ENCODE results near the gene PLCL1. TPM values are rescaled to one million over a fixed set of nuclear protein-coding genes. Genes with fewer than 3 reads are reported as not detected.

Gene PLCL1
- total RNA-seq, 1 experiment from 2014 or later = not detected

DNA sequence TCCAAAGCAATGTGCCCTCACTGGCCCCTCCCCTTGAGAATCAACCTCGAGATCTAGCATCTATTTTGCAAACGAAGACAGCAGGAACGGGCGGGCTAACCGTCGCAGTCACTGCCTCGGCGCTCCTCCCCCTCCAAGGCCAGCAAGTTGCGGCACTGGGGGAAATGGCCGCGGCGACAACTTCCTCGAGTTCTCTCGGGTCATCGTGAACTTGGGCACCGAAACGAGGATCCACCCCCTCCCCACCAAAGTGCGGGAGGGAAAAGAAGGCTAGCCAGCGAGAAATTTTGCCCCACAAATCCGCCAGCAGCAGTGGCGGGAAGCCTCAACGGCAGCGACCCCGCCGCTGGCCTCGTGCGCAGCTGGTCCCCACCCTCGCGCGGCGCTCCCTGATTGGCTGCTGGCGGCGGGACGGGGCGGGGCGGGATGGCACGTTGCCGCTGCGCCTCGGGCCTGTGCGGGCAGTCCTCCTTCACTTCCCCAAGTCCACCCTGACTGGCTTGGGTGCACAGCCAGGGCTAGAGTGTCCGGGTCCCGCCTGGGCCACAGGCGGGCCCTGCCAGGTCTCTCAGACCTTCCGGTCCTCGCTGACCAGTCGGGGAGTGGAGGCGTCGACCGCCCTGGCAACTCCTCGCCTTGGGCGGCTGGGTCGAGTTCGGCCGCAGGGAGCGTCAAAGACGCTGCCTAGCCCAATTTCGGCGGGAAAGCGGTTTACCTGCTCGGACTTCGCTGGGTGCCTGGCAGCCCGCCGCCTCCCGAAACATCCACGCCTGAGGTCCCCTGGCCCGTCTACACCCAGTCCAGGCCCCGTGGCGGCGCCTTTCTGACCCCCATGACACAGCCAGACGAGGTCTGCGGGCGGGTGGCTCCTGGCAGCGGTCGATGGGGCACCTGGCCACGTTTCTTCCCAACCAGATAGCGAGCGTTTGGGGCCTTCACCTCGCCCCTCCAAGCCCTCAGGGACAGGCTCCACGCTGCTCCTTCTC, 19.1 kb upstream of the PLCL1 start, which contains the start of gene BOLL:
Gene BOLL (minus strand): TSS at position 364 of the 986 bp plus-strand sequence. CDS start 3,469 bp downstream, outside the sequence.
- H3K4me2 ChIP-seq (ENCODE audit: low read depth, low read length, poor library complexity, severe bottlenecking) = no peak within 1 kb of the TSS
- no peak within 1 kb of the TSS for H3K9ac ChIP-seq (ENCODE audit: low read length)
- H3K36me3 ChIP-seq (ENCODE audit: insufficient read depth, low read length) = no peaks in the 10 kb centered on the region
- no peak within 1 kb of the TSS for H3K4me3 ChIP-seq (ENCODE audit: low read length)
- H3K9me2 ChIP-seq (replicated peaks; ENCODE audit: insufficient read depth, low read length) = no peaks in the 10 kb centered on the region
- H3K79me2 ChIP-seq (ENCODE audit: low read length) = no peaks in the 10 kb centered on the region
- no peak within 1 kb of the TSS for H2AFZ ChIP-seq (ENCODE audit: low read length)
- H3K9me3 ChIP-seq (ENCODE audit: low read length) = no peaks in the 10 kb centered on the region
- H3K4me1 ChIP-seq (ENCODE audit: low read length) = no peaks in the 10 kb centered on the region
- H4K20me1 ChIP-seq (ENCODE audit: insufficient read depth, low read depth, low read length) = no peaks in the 10 kb centered on the region
- DNase-seq = no peak
- H3K27me3 ChIP-seq (ENCODE audit: low read length) = no peaks in the 10 kb centered on the region
- H3K27ac ChIP-seq (ENCODE audit: low read length) = no peak within 1 kb of the TSS

DNA sequence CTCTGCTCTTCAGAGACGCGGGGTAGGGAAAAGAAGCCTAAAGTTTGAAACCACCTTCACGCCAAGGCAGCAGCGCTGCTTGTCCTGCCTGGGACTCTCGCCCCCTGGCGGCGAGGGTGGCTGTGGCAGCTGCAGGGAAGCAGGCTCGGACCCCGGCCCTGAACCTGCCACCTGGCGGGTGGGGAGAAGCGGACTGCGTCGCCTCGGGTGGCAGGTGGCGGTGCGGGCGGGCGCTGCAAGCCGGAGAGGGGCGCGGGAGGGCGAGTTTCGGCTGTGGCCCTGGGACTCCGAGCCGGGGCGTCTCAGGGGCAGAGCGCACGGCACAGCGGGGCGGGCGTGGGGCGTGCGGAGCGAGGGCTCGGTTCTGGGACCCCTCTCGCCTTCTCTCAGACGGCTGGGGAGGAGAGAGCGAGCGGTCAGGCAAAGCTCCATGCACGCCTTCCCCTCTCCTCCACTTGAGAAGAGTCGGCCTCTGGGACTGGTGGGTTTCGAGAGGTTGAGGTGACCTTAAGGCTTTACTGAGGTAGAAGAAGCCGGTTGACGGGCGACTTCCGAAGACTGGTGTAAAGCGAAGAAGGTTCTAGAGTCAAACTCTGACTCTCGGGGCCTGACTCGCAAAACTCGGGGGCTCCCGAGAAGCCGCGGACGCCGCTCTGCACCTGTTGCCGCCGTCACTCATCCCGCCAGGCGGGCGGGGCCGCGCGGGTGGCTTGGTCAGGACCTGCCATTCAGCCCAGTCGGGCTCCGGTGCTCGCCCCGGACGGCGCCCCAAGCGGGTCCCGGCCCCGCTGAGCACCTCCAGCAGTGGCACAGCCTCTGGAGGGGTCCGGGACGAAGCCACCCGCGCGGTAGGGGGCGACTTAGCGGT, 18.1 kb upstream of the PLCL1 start:
- Histone ChIP-seq H3K4me3 (ENCODE audit: low read length) (no peak overlapping the region), H3K27me3 (ENCODE audit: low read length) (no peaks in the 10 kb centered on the region), H3K4me1 (ENCODE audit: low read length) (no peaks in the 10 kb centered on the region), H3K79me2 (ENCODE audit: low read length) (no peaks in the 10 kb centered on the region), H3K27ac (ENCODE audit: low read length) (no peak overlapping the region), H3K9ac (ENCODE audit: low read length) (no peak overlapping the region), H2AFZ (ENCODE audit: low read length) (no peak overlapping the region), H3K4me2 (ENCODE audit: low read depth, low read length, poor library complexity, severe bottlenecking) (no peak overlapping the region), H3K9me2 (replicated peaks; ENCODE audit: insufficient read depth, low read length) (no peaks in the 10 kb centered on the region), H3K36me3 (ENCODE audit: insufficient read depth, low read length) (no peaks in the 10 kb centered on the region), H3K9me3 (ENCODE audit: low read length) (no peaks in the 10 kb centered on the region), H4K20me1 (ENCODE audit: insufficient read depth, low read depth, low read length) (no peaks in the 10 kb centered on the region)
- DNase-seq = no peak

DNA sequence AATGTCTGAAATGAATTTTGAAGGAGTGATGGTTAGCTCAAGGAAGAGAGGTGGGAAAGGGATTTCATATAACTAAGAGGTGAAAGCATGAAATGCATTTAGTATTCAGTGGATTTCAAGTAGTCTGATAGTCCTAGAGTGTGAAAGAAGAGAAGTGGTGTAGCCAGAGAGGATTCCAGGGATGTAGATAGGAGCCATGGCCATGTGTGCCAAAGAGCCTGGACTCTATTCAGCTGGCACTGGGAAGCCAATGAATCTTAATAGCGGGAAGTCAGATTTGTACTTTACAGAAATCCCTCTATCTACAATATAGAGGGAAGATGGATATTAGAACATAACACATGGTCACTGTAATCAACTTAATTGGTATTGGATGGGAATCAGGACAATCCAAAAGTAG, 10.9 kb upstream of the PLCL1 start:
- DNase-seq = no peak
- Histone ChIP-seq H3K9ac (ENCODE audit: low read length) (no peak overlapping the region), H3K4me1 (ENCODE audit: low read length) (peaks cover 2% of the 10 kb centered on the region; the same call in 1 of the 2 replicates), H4K20me1 (ENCODE audit: insufficient read depth, low read depth, low read length) (no peaks in the 10 kb centered on the region), H3K36me3 (ENCODE audit: insufficient read depth, low read length) (no peaks in the 10 kb centered on the region), H3K9me2 (replicated peaks; ENCODE audit: insufficient read depth, low read length) (no peaks in the 10 kb centered on the region), H3K79me2 (ENCODE audit: low read length) (no peaks in the 10 kb centered on the region), H3K27me3 (ENCODE audit: low read length) (no peaks in the 10 kb centered on the region), H3K27ac (ENCODE audit: low read length) (no peak overlapping the region), H3K4me2 (ENCODE audit: low read depth, low read length, poor library complexity, severe bottlenecking) (no peak overlapping the region), H2AFZ (ENCODE audit: low read length) (no peak overlapping the region), H3K4me3 (ENCODE audit: low read length) (no peak overlapping the region), H3K9me3 (ENCODE audit: low read length) (no peaks in the 10 kb centered on the region)

DNA sequence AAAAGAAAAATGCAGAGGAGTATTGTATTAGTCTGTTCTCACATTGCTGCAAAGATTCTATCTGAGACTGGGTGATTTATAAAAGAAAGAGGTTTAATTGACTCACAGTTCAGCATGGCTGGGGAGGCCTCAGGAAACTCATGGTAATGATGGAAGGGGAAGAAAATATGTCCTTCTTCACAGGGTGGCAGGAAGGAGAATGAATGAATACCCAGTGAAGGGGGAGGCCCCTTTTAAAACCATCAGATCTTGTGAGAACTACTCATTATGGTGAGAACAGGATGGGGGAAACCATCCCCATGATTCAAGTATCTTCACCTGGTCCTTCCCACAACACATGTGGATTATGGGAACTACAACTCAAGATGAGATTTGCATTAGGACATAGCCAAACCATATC, 9.1 kb upstream of the PLCL1 start:
- H3K36me3 ChIP-seq (ENCODE audit: insufficient read depth, low read length) = no peaks in the 10 kb centered on the region
- no peak overlapping the region for H3K4me2 ChIP-seq (ENCODE audit: low read depth, low read length, poor library complexity, severe bottlenecking)
- H3K9ac ChIP-seq (ENCODE audit: low read length) = no peak overlapping the region
- H3K4me3 ChIP-seq (ENCODE audit: low read length) = no peak overlapping the region
- no peaks in the 10 kb centered on the region for H3K79me2 ChIP-seq (ENCODE audit: low read length)
- DNase-seq = no peak
- no peaks in the 10 kb centered on the region for H3K9me2 ChIP-seq (replicated peaks; ENCODE audit: insufficient read depth, low read length)
- no peak overlapping the region for H3K27ac ChIP-seq (ENCODE audit: low read length)
- H3K9me3 ChIP-seq (ENCODE audit: low read length) = no peaks in the 10 kb centered on the region
- H2AFZ ChIP-seq (ENCODE audit: low read length) = no peak overlapping the region
- peaks cover 2% of the 10 kb centered on the region; the same call in 1 of the 2 replicates for H3K4me1 ChIP-seq (ENCODE audit: low read length)
- H4K20me1 ChIP-seq (ENCODE audit: insufficient read depth, low read depth, low read length) = no peaks in the 10 kb centered on the region
- H3K27me3 ChIP-seq (ENCODE audit: low read length) = no peaks in the 10 kb centered on the region

- no peak for DNase-seq
- Histone ChIP-seq H3K9me2 (replicated peaks; ENCODE audit: insufficient read depth, low read length) (no peaks in the 10 kb centered on the region), H3K4me3 (ENCODE audit: low read length) (no peak overlapping the region), H3K4me1 (ENCODE audit: low read length) (peaks cover 2% of the 10 kb centered on the region; the same call in 1 of the 2 replicates), H4K20me1 (ENCODE audit: insufficient read depth, low read depth, low read length) (no peaks in the 10 kb centered on the region), H3K27me3 (ENCODE audit: low read length) (no peaks in the 10 kb centered on the region), H3K9ac (ENCODE audit: low read length) (no peak overlapping the region), H2AFZ (ENCODE audit: low read length) (no peak overlapping the region), H3K36me3 (ENCODE audit: insufficient read depth, low read length) (no peaks in the 10 kb centered on the region), H3K4me2 (ENCODE audit: low read depth, low read length, poor library complexity, severe bottlenecking) (no peak overlapping the region), H3K9me3 (ENCODE audit: low read length) (no peaks in the 10 kb centered on the region), H3K79me2 (ENCODE audit: low read length) (no peaks in the 10 kb centered on the region), H3K27ac (ENCODE audit: low read length) (no peak overlapping the region)
Measured at GRCh38 chr2:197798187-197798586, 6.2 kb upstream of the PLCL1 start.

DNA sequence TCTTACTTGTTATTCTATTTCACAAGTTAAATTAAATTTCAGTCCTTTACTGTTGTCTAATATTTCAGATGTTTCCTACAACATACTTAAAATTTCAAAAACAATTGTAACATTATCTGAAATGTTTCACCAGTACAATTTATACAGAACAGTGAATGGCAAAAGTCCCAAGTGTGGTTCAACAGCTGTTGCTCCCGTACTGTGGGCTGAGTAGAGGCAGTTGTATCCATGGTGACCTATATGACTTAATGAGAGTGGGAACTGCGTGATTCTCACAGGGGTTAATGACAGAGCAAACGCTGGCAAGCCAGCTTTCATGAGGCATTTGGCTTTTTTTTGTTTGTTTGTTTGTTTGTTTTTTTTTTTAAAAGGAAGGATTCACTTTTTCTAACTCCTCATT, 5.3 kb upstream of the PLCL1 start:
- Histone ChIP-seq H3K27me3 (ENCODE audit: low read length) (no peaks in the 10 kb centered on the region), H3K27ac (ENCODE audit: low read length) (no peak overlapping the region), H3K9ac (ENCODE audit: low read length) (no peak overlapping the region), H3K9me2 (replicated peaks; ENCODE audit: insufficient read depth, low read length) (no peaks in the 10 kb centered on the region), H3K4me1 (ENCODE audit: low read length) (peaks cover 4% of the 10 kb centered on the region), H3K36me3 (ENCODE audit: insufficient read depth, low read length) (no peaks in the 10 kb centered on the region), H3K4me3 (ENCODE audit: low read length) (no peak overlapping the region), H3K4me2 (ENCODE audit: low read depth, low read length, poor library complexity, severe bottlenecking) (no peak overlapping the region), H4K20me1 (ENCODE audit: insufficient read depth, low read depth, low read length) (no peaks in the 10 kb centered on the region), H2AFZ (ENCODE audit: low read length) (no peak overlapping the region), H3K9me3 (ENCODE audit: low read length) (no peaks in the 10 kb centered on the region), H3K79me2 (ENCODE audit: low read length) (no peaks in the 10 kb centered on the region)
- DNase-seq = no peak

DNA sequence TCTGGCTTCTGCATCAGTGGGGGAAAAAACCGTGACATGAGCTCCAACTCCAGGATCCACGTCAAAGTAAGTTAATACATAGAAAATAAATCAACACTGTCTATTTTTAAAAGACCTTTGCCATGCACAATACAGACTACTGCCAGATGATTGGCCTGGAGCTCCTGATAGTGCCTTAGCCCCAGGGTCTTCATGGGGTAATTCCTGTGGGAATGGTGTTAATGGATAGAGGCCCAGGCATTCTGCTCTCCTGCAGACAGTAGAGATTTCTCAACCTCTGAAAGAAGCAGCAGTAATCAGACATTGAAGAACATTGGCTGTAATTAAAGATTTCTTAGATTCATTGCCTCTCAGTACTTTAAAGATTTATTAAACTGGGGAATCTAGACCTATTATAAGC, 4.3 kb upstream of the PLCL1 start:
- no peaks in the 10 kb centered on the region for H3K27me3 ChIP-seq (ENCODE audit: low read length)
- no peak overlapping the region for H3K9ac ChIP-seq (ENCODE audit: low read length)

GRCh38 chr2:197801033-197801432, 3.4 kb upstream of the PLCL1 start:
- Histone ChIP-seq H4K20me1 (ENCODE audit: insufficient read depth, low read depth, low read length) (no peaks in the 10 kb centered on the region), H3K27me3 (ENCODE audit: low read length) (no peaks in the 10 kb centered on the region)
- DNase-seq = no peak

More for the DNA sequence above, 4.3 kb upstream of the PLCL1 start:
- Histone ChIP-seq H3K27ac (ENCODE audit: low read length) (no peak overlapping the region), H3K4me3 (ENCODE audit: low read length) (no peak overlapping the region), H2AFZ (ENCODE audit: low read length) (no peak overlapping the region), H3K9me3 (ENCODE audit: low read length) (no peaks in the 10 kb centered on the region), H4K20me1 (ENCODE audit: insufficient read depth, low read depth, low read length) (no peaks in the 10 kb centered on the region), H3K4me2 (ENCODE audit: low read depth, low read length, poor library complexity, severe bottlenecking) (no peak overlapping the region), H3K4me1 (ENCODE audit: low read length) (peaks cover 12% of the 10 kb centered on the region), H3K36me3 (ENCODE audit: insufficient read depth, low read length) (no peaks in the 10 kb centered on the region), H3K9me2 (replicated peaks; ENCODE audit: insufficient read depth, low read length) (no peaks in the 10 kb centered on the region), H3K79me2 (ENCODE audit: low read length) (no peaks in the 10 kb centered on the region)
- DNase-seq = no peak

More at GRCh38 chr2:197801033-197801432, 3.4 kb upstream of the PLCL1 start:
- Histone ChIP-seq H3K4me3 (ENCODE audit: low read length) (no peak overlapping the region), H3K27ac (ENCODE audit: low read length) (no peak overlapping the region), H3K9ac (ENCODE audit: low read length) (no peak overlapping the region), H3K79me2 (ENCODE audit: low read length) (no peaks in the 10 kb centered on the region), H2AFZ (ENCODE audit: low read length) (no peak overlapping the region), H3K9me2 (replicated peaks; ENCODE audit: insufficient read depth, low read length) (no peaks in the 10 kb centered on the region), H3K36me3 (ENCODE audit: insufficient read depth, low read length) (no peaks in the 10 kb centered on the region), H3K4me1 (ENCODE audit: low read length) (peaks cover 12% of the 10 kb centered on the region), H3K4me2 (ENCODE audit: low read depth, low read length, poor library complexity, severe bottlenecking) (no peak overlapping the region), H3K9me3 (ENCODE audit: low read length) (no peaks in the 10 kb centered on the region)
